Osteocyte (in vitro differentiated cells): ENCODE measurements around the gene CLHC1. TPM values are rescaled to one million over a fixed set of nuclear protein-coding genes. Genes with fewer than 3 reads are reported as not detected.
"Not testable (repeated sequence)": the region's sequence is repeated elsewhere in the genome, so short reads cannot be mapped to it uniquely, and the experiment has no call there.

Source experiments
- DNase-seq: peaks from one replicate; pipeline ENCODE4 v3.0.0; 2021; ENCODE audit warnings: mixed read lengths; ENCODE audit not compliant: unreplicated experiment; ENCODE audit errors: extremely low spot score
- H3K27ac Mint-ChIP-seq: one replicate; pipeline ENCODE4 v1.8.0; 2021; ENCODE audit warnings: mild to moderate bottlenecking, mixed read lengths; ENCODE audit not compliant: unreplicated experiment
- H3K27me3 Mint-ChIP-seq: one replicate; pipeline ENCODE4 v1.8.0; 2021; ENCODE audit warnings: mixed read lengths; ENCODE audit not compliant: unreplicated experiment
- H3K36me3 Mint-ChIP-seq: one replicate; pipeline ENCODE4 v1.8.0; 2021; ENCODE audit warnings: mixed read lengths; ENCODE audit not compliant: unreplicated experiment
- H3K4me1 Mint-ChIP-seq: one replicate; pipeline ENCODE4 v1.8.0; 2021; ENCODE audit warnings: mixed read lengths; ENCODE audit not compliant: unreplicated experiment
- H3K4me3 Mint-ChIP-seq: one replicate; pipeline ENCODE4 v1.8.0; 2021; ENCODE audit warnings: mild to moderate bottlenecking, moderate library complexity, mixed read lengths; ENCODE audit not compliant: unreplicated experiment
- H3K9me3 Mint-ChIP-seq: one replicate; pipeline ENCODE4 v1.8.0; 2021; ENCODE audit warnings: mixed read lengths; ENCODE audit not compliant: unreplicated experiment
- CTCF ChIP-seq: fragments of 200-600 bp; sonication (generic); IDR thresholded peaks from 2 replicates; pipeline ENCODE4 v1.5.0; 2021; ENCODE audit warnings: antibody characterized with exemption, mild to moderate bottlenecking, moderate library complexity
- total RNA-seq: library from RNA; stranded (reverse); gene quantifications from 2 replicates; pipeline ENCODE4 v1.2.1, GENCODE V29; 2021

Gene CLHC1
- total RNA-seq, 1 donor from 2014 or later, result 23.5 TPM

- no peak for TF ChIP-seq CTCF
- H3K4me1 Mint-ChIP-seq, result peaks cover 44% of the 10 kb centered on the region
- H3K27ac Mint-ChIP-seq, result peak overlapping the region; percentile 96
- no peak for DNase-seq
- no peaks in the 10 kb centered on the region for H3K27me3 Mint-ChIP-seq
- peaks cover 27% of the 10 kb centered on the region for H3K36me3 Mint-ChIP-seq
- no peaks in the 10 kb centered on the region for H3K9me3 Mint-ChIP-seq
- peak overlapping the region; percentile 95 for H3K4me3 Mint-ChIP-seq
These were observed 1.5 kb downstream of the CLHC1 start for GRCh38 chr2:55230551-55230950.

- H3K9me3 Mint-ChIP-seq, result no peaks in the 10 kb centered on the region
- H3K27me3 Mint-ChIP-seq, result no peaks in the 10 kb centered on the region
- H3K4me1 Mint-ChIP-seq, result peaks cover 40% of the 10 kb centered on the region
- DNase-seq, result no peak
- no peak overlapping the region for H3K4me3 Mint-ChIP-seq
- TF ChIP-seq CTCF, result no peak
- peaks cover 19% of the 10 kb centered on the region for H3K36me3 Mint-ChIP-seq
- H3K27ac Mint-ChIP-seq, result no peak overlapping the region
These were observed 2.9 kb downstream of the CLHC1 start for GRCh38 chr2:55229221-55229620.

GRCh38 chr2:55228226-55228563 is 3.9 kb downstream of the CLHC1 start:
- Mint-ChIP-seq H3K4me3 (no peak overlapping the region), H3K36me3 (peaks cover 15% of the 10 kb centered on the region), H3K27ac (peak overlapping the region; percentile 39), H3K27me3 (no peaks in the 10 kb centered on the region), H3K9me3 (no peaks in the 10 kb centered on the region), H3K4me1 (peaks cover 31% of the 10 kb centered on the region)
- TF ChIP-seq CTCF, result no peak
- no peak for DNase-seq

- not testable (repeated sequence) for H3K27me3 Mint-ChIP-seq, DNase-seq, H3K9me3 Mint-ChIP-seq, H3K4me3 Mint-ChIP-seq, H3K36me3 Mint-ChIP-seq
- H3K4me1 Mint-ChIP-seq, result peaks cover 29% of the 10 kb centered on the region
- peak overlapping the region; percentile 39 for H3K27ac Mint-ChIP-seq
These were observed 4.5 kb downstream of the CLHC1 start for GRCh38 chr2:55227437-55228225.

GRCh38 chr2:55225481-55226020 is 6.5 kb downstream of the CLHC1 start:
- Mint-ChIP-seq H3K9me3 (no peaks in the 10 kb centered on the region), H3K36me3 (peaks cover 12% of the 10 kb centered on the region), H3K4me3 (no peak overlapping the region), H3K27ac (no peak overlapping the region), H3K4me1 (peaks cover 23% of the 10 kb centered on the region), H3K27me3 (no peaks in the 10 kb centered on the region)
- no peak for DNase-seq
- no peak for TF ChIP-seq CTCF
